ENCODE results near the gene MROH7.

MROH7 gene

DNA sequence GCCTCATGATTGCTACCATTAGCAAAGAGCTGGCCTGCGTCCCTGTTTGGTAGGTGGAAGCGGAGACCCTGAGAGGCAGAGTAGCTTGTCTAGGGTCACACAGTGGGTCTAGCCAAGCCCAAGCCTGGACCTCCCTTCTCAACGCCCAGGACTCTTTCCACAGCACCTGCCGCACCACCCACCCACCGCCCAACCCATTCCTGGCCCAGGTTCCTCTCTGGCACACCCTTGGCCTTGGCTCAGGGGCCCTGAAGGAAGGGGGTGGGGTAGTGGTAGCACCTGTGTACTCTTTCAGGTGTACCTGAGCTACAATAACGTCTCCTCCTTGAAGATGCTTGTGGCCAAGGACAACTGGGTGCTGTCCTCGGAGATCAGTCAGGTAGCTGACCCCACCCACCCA, 37.5 kb upstream of the MROH7 start:
- in situ Hi-C loops (cut with MboI; ENCODE audit: low pct_unique_long_range_greater_than_20kb, low sequenced_read_pairs, unreplicated experiment), result no loop called here
- no peak for DNase-seq (ENCODE audit: low spot score)
- TF ChIP-seq, protein P1, sequence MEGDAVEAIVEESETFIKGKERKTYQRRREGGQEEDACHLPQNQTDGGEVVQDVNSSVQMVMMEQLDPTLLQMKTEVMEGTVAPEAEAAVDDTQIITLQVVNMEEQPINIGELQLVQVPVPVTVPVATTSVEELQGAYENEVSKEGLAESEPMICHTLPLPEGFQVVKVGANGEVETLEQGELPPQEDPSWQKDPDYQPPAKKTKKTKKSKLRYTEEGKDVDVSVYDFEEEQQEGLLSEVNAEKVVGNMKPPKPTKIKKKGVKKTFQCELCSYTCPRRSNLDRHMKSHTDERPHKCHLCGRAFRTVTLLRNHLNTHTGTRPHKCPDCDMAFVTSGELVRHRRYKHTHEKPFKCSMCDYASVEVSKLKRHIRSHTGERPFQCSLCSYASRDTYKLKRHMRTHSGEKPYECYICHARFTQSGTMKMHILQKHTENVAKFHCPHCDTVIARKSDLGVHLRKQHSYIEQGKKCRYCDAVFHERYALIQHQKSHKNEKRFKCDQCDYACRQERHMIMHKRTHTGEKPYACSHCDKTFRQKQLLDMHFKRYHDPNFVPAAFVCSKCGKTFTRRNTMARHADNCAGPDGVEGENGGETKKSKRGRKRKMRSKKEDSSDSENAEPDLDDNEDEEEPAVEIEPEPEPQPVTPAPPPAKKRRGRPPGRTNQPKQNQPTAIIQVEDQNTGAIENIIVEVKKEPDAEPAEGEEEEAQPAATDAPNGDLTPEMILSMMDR (IDR thresholded peaks at IDR 0.05; ENCODE audit: extremely low read depth, insufficient read depth, missing control alignments), result no peak

DNA sequence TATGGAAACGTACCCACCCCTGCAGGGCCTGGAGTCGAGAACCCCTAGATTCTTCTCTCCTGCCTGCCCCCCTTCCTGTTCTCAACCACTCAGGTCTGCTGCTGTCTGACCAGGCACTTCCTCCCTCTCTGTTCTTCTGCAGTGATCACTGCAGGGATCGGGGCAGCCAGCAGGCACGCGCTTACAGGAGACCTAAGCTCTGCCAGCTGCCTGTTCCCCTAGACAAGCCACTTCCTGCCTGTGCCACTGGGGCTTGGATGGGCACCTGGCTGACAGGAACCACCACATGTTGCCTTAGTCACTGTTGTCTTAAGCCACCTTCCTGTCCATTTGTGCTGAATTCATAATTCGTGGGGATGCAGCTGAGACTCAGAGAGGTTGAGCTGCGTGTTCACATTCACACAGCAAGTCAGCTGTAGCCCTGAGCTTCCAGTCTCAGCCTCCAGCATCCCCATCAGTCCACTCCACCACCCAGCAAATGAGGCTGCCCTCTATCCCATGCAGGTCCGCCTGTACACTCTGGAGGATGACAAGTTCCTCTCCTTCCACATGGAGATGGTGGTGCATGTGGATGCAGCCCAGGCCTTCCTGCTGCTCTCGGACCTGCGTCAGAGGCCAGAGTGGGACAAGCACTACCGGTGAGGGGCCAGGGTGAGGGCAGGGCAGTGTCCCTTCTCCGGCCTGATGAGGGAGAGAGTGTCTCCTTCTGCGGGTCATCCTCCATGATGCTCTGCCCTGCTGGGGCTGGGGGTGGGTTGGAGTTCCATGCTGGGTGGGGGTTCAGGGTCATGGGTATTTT, 36.8 kb upstream of the MROH7 start:
- TF ChIP-seq, protein P1 (IDR thresholded peaks at IDR 0.05; ENCODE audit: extremely low read depth, insufficient read depth, missing control alignments), result no peak
- DNase-seq (ENCODE audit: low spot score), result no peak
- in situ Hi-C loops (cut with MboI; ENCODE audit: low pct_unique_long_range_greater_than_20kb, low sequenced_read_pairs, unreplicated experiment), result no loop called here

GRCh38 chr1:54606096-54606989, 35.2 kb upstream of the MROH7 start:
- TF ChIP-seq, protein P1 (IDR thresholded peaks at IDR 0.05; ENCODE audit: extremely low read depth, insufficient read depth, missing control alignments), result no peak
- in situ Hi-C loops (cut with MboI; ENCODE audit: low pct_unique_long_range_greater_than_20kb, low sequenced_read_pairs, unreplicated experiment), result no loop called here
- DNase-seq (ENCODE audit: low spot score), result no peak

GRCh38 chr1:54606990-54607325, 34.6 kb upstream of the MROH7 start:
- DNase-seq (ENCODE audit: low spot score), result no peak
- TF ChIP-seq, protein P1 (IDR thresholded peaks at IDR 0.05; ENCODE audit: extremely low read depth, insufficient read depth, missing control alignments), result no peak
- in situ Hi-C loops (cut with MboI; ENCODE audit: low pct_unique_long_range_greater_than_20kb, low sequenced_read_pairs, unreplicated experiment), result no loop called here

GRCh38 chr1:54607821-54608565, 33.6 kb upstream of the MROH7 start:
- DNase-seq (ENCODE audit: low spot score), result no peak
- in situ Hi-C loops (cut with MboI; ENCODE audit: low pct_unique_long_range_greater_than_20kb, low sequenced_read_pairs, unreplicated experiment), result no loop called here
- TF ChIP-seq, protein P1 (IDR thresholded peaks at IDR 0.05; ENCODE audit: extremely low read depth, insufficient read depth, missing control alignments), result no peak

DNA sequence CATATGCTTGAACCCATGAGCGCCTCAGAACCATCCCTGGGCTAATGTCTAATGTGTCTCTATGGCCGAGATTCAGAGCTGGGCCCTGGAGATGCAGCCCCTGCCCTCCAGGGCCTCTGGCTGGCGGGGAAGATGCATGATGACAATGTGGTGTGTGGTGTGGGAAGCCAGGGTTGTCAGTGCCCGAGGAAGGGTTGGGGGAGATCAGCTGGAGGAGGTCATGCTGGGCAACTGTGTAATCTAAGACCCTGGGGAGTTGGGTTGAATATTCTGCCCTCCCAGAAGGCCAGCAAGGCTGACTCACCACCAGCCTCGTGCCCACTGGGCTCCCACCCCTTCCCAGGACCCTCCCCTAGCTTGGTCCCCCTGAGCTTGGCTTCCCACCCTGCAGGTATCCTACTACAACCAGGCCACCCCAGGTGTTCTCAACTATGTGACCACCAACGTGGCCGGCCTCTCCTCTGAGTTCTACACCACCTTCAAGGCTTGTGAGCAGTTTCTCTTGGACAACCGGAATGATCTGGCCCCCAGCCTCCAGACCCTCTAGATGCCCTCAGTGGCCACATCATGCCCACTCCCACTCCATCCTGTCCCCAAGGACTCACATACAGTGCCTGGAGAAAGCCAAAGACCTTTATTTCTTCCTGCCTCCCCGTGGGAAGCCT, 32.9 kb upstream of the MROH7 start:
- DNase-seq (ENCODE audit: low spot score), result no peak
- in situ Hi-C loops (cut with MboI; ENCODE audit: low pct_unique_long_range_greater_than_20kb, low sequenced_read_pairs, unreplicated experiment), result no loop called here
- TF ChIP-seq, protein P1 (IDR thresholded peaks at IDR 0.05; ENCODE audit: extremely low read depth, insufficient read depth, missing control alignments), result no peak
